ENCODE results near the gene STYX.

DNA sequence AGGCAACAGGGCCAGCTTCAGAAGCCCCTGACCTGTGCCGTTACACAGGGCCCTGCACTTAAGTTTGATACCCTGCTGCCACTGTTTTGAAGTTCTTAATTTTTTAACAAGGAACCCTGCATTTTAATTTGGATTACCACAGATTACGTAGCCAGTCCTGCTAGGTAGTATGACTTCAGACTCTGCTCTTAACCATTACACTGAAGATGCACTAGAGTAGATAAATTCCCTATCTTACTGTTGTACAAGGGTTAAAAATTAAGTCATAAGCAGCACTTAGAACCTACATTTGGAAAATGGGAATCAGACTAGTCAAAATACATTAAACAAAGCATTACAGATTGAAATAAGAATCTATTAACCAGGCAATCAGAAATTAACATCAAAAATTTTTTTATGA lies 59.2 kb downstream of the STYX start:
- TF ChIP-seq, protein P1, sequence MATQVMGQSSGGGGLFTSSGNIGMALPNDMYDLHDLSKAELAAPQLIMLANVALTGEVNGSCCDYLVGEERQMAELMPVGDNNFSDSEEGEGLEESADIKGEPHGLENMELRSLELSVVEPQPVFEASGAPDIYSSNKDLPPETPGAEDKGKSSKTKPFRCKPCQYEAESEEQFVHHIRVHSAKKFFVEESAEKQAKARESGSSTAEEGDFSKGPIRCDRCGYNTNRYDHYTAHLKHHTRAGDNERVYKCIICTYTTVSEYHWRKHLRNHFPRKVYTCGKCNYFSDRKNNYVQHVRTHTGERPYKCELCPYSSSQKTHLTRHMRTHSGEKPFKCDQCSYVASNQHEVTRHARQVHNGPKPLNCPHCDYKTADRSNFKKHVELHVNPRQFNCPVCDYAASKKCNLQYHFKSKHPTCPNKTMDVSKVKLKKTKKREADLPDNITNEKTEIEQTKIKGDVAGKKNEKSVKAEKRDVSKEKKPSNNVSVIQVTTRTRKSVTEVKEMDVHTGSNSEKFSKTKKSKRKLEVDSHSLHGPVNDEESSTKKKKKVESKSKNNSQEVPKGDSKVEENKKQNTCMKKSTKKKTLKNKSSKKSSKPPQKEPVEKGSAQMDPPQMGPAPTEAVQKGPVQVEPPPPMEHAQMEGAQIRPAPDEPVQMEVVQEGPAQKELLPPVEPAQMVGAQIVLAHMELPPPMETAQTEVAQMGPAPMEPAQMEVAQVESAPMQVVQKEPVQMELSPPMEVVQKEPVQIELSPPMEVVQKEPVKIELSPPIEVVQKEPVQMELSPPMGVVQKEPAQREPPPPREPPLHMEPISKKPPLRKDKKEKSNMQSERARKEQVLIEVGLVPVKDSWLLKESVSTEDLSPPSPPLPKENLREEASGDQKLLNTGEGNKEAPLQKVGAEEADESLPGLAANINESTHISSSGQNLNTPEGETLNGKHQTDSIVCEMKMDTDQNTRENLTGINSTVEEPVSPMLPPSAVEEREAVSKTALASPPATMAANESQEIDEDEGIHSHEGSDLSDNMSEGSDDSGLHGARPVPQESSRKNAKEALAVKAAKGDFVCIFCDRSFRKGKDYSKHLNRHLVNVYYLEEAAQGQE (IDR thresholded peaks at IDR 0.05; ENCODE audit: insufficient read depth in 1 of 2, low read depth in 2 of 2, low read length in 1 of 2): no peak
- TF ChIP-seq, protein P2, sequence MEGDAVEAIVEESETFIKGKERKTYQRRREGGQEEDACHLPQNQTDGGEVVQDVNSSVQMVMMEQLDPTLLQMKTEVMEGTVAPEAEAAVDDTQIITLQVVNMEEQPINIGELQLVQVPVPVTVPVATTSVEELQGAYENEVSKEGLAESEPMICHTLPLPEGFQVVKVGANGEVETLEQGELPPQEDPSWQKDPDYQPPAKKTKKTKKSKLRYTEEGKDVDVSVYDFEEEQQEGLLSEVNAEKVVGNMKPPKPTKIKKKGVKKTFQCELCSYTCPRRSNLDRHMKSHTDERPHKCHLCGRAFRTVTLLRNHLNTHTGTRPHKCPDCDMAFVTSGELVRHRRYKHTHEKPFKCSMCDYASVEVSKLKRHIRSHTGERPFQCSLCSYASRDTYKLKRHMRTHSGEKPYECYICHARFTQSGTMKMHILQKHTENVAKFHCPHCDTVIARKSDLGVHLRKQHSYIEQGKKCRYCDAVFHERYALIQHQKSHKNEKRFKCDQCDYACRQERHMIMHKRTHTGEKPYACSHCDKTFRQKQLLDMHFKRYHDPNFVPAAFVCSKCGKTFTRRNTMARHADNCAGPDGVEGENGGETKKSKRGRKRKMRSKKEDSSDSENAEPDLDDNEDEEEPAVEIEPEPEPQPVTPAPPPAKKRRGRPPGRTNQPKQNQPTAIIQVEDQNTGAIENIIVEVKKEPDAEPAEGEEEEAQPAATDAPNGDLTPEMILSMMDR (IDR thresholded peaks at IDR 0.05): no peak
- no peak for TF ChIP-seq POLR2AphosphoS5 (IDR thresholded peaks at IDR 0.05; ENCODE audit: low read depth, low read length)

Measured in Panc1 (cell line).